ENCODE results near the gene LACTBL1.

The LACTBL1 gene

GRCh38 chr1:22970096-22970495 is 2.6 kb downstream of the LACTBL1 start:
- no peak overlapping the region for H3K4me3 ChIP-seq (replicated peaks; ENCODE audit: insufficient read depth, low read length)
- no peak for DNase-seq (ENCODE audit: low read depth in 1 of 2, low spot score in 1 of 2)
- no peak overlapping the region for H3K27ac ChIP-seq (replicated peaks)
- TF ChIP-seq CTCF (IDR thresholded peaks at IDR 0.05; ENCODE audit: insufficient read depth, low read length) (no peak), POLR2AphosphoS5 (IDR thresholded peaks at IDR 0.05; ENCODE audit: low read depth) (no peak), REST (IDR thresholded peaks at IDR 0.05; ENCODE audit: insufficient replicate concordance, low read depth) (no peak), GABPA (IDR thresholded peaks at IDR 0.05; ENCODE audit: low read depth) (no peak), SPI1 (IDR thresholded peaks at IDR 0.05; ENCODE audit: borderline replicate concordance, low read depth) (no peak)
- H3K27me3 ChIP-seq (ENCODE audit: insufficient read depth, poor library complexity, severe bottlenecking): peaks cover 25% of the 10 kb centered on the region

GRCh38 chr1:22969304-22969709 is 3.4 kb downstream of the LACTBL1 start:
- Histone ChIP-seq H3K27ac (replicated peaks) (no peak overlapping the region), H3K4me3 (replicated peaks; ENCODE audit: insufficient read depth, low read length) (no peak overlapping the region), H3K27me3 (ENCODE audit: insufficient read depth, poor library complexity, severe bottlenecking) (peaks cover 25% of the 10 kb centered on the region)
- no peak for TF ChIP-seq GABPA (IDR thresholded peaks at IDR 0.05; ENCODE audit: low read depth)
- TF ChIP-seq SPI1 (IDR thresholded peaks at IDR 0.05; ENCODE audit: borderline replicate concordance, low read depth): no peak
- no peak for DNase-seq (ENCODE audit: low read depth in 1 of 2, low spot score in 1 of 2)

GRCh38 chr1:22967833-22968232 is 4.8 kb downstream of the LACTBL1 start:
- Histone ChIP-seq H3K27ac (replicated peaks) (no peak overlapping the region), H3K4me3 (replicated peaks; ENCODE audit: insufficient read depth, low read length) (no peak overlapping the region), H3K27me3 (ENCODE audit: insufficient read depth, poor library complexity, severe bottlenecking) (peaks cover 25% of the 10 kb centered on the region)
- no peak for DNase-seq (ENCODE audit: low read depth in 1 of 2, low spot score in 1 of 2)
- TF ChIP-seq GABPA (IDR thresholded peaks at IDR 0.05; ENCODE audit: low read depth) (no peak), CTCF (IDR thresholded peaks at IDR 0.05; ENCODE audit: insufficient read depth, low read length) (no peak), SPI1 (IDR thresholded peaks at IDR 0.05; ENCODE audit: borderline replicate concordance, low read depth) (no peak), POLR2AphosphoS5 (IDR thresholded peaks at IDR 0.05; ENCODE audit: low read depth) (no peak), REST (IDR thresholded peaks at IDR 0.05; ENCODE audit: insufficient replicate concordance, low read depth) (no peak)

- no peak overlapping the region for H3K27ac ChIP-seq (replicated peaks)
- peaks cover 24% of the 10 kb centered on the region for H3K27me3 ChIP-seq (ENCODE audit: insufficient read depth, poor library complexity, severe bottlenecking)
- H3K4me3 ChIP-seq (replicated peaks; ENCODE audit: insufficient read depth, low read length): no peak overlapping the region
- no peak for TF ChIP-seq GABPA (IDR thresholded peaks at IDR 0.05; ENCODE audit: low read depth)
- TF ChIP-seq REST (IDR thresholded peaks at IDR 0.05; ENCODE audit: insufficient replicate concordance, low read depth): no peak
- no peak for TF ChIP-seq POLR2AphosphoS5 (IDR thresholded peaks at IDR 0.05; ENCODE audit: low read depth)
- no peak for TF ChIP-seq SPI1 (IDR thresholded peaks at IDR 0.05; ENCODE audit: borderline replicate concordance, low read depth)
- TF ChIP-seq CTCF (IDR thresholded peaks at IDR 0.05; ENCODE audit: insufficient read depth, low read length): no peak
- no peak for DNase-seq (ENCODE audit: low read depth in 1 of 2, low spot score in 1 of 2)
Observed at GRCh38 chr1:22966309-22966708, 6.4 kb downstream of the LACTBL1 start.
